HFFc6 (cell line): ENCODE measurements around the gene CDH2. TPM values are rescaled to one million over a fixed set of nuclear protein-coding genes. Genes with fewer than 3 reads are reported as not detected.
"Not testable (repeated sequence)": the region's sequence is repeated elsewhere in the genome, so short reads cannot be mapped to it uniquely, and the experiment has no call there.

Source experiments
- DNase-seq: peaks from one replicate; pipeline ENCODE4 v3.0.0-alpha.2; 2018
- H3K27ac Mint-ChIP-seq: 2 replicates; pipeline ENCODE4 v1.8.0; 2020; ENCODE audit warnings: mild to moderate bottlenecking, mixed read lengths
- H3K27me3 Mint-ChIP-seq: 2 replicates; pipeline ENCODE4 v1.8.0; 2021; ENCODE audit warnings: mild to moderate bottlenecking, moderate library complexity, mixed read lengths; ENCODE audit not compliant: insufficient read depth
- H3K36me3 Mint-ChIP-seq: 2 replicates; pipeline ENCODE4 v1.8.0; 2021; ENCODE audit warnings: low read depth, mixed read lengths
- H3K4me1 Mint-ChIP-seq: 2 replicates; pipeline ENCODE4 v1.8.0; 2020; ENCODE audit warnings: low read depth, mixed read lengths
- H3K4me3 Mint-ChIP-seq: 2 replicates; pipeline ENCODE4 v1.8.0; 2020; ENCODE audit warnings: mild to moderate bottlenecking, moderate library complexity, mixed read lengths
- H3K9me3 Mint-ChIP-seq: 2 replicates; pipeline ENCODE4 v1.8.0; 2020; ENCODE audit warnings: mild to moderate bottlenecking, mixed read lengths
- total RNA-seq, 6 experiments: library from RNA; stranded (reverse); fragmentation: NEBNext Ultra II Directional; extraction: Animal tissue kit (Norgen Biotek cat#: 25700); gene quantifications; 2 replicates in 1 of 6; 3 replicates in 5 of 6; pipeline ENCODE4 v1.2.3, GENCODE V29; 2021
- TF ChIP-seq, protein P1 (sequence below): fragments of 200-600 bp; sonication (generic); IDR thresholded peaks from 2 replicates; pipeline ENCODE4 v1.5.0; 2021; ENCODE audit warnings: antibody characterized with exemption, mild to moderate bottlenecking

CDH2 gene
- total RNA-seq, 6 experiments from 2014 or later = 194 to 317 (median 206) TPM

DNA sequence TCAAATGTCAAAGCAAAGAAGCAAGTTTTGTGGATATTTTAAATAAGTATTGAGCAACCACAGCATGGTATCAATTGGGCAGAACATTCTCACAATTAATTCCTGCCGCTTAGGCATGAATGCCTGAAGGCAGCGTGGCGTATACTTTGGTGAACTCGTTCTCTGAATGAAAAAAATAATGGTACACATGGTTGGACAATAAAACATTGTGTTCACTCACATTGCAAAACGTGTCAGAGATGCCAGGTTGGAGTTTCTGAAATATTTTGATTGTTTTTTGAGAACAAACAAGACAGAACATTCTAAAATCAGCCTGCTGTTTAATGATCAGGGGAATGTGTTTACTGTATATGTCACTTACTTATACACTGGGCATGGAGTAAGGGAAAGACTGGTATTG lies 254.2 kb downstream of the CDH2 start:
- TF ChIP-seq, protein P1, sequence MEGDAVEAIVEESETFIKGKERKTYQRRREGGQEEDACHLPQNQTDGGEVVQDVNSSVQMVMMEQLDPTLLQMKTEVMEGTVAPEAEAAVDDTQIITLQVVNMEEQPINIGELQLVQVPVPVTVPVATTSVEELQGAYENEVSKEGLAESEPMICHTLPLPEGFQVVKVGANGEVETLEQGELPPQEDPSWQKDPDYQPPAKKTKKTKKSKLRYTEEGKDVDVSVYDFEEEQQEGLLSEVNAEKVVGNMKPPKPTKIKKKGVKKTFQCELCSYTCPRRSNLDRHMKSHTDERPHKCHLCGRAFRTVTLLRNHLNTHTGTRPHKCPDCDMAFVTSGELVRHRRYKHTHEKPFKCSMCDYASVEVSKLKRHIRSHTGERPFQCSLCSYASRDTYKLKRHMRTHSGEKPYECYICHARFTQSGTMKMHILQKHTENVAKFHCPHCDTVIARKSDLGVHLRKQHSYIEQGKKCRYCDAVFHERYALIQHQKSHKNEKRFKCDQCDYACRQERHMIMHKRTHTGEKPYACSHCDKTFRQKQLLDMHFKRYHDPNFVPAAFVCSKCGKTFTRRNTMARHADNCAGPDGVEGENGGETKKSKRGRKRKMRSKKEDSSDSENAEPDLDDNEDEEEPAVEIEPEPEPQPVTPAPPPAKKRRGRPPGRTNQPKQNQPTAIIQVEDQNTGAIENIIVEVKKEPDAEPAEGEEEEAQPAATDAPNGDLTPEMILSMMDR = no peak
- H3K36me3 Mint-ChIP-seq = no peaks in the 10 kb centered on the region
- H3K27me3 Mint-ChIP-seq = no peaks in the 10 kb centered on the region
- peak overlapping the region; percentile 82; the same call in 1 of the 2 replicates for H3K4me3 Mint-ChIP-seq
- peaks cover 46% of the 10 kb centered on the region for H3K4me1 Mint-ChIP-seq
- no peaks in the 10 kb centered on the region for H3K9me3 Mint-ChIP-seq
- H3K27ac Mint-ChIP-seq = peak overlapping the region; percentile 94
- no peak for DNase-seq

DNA sequence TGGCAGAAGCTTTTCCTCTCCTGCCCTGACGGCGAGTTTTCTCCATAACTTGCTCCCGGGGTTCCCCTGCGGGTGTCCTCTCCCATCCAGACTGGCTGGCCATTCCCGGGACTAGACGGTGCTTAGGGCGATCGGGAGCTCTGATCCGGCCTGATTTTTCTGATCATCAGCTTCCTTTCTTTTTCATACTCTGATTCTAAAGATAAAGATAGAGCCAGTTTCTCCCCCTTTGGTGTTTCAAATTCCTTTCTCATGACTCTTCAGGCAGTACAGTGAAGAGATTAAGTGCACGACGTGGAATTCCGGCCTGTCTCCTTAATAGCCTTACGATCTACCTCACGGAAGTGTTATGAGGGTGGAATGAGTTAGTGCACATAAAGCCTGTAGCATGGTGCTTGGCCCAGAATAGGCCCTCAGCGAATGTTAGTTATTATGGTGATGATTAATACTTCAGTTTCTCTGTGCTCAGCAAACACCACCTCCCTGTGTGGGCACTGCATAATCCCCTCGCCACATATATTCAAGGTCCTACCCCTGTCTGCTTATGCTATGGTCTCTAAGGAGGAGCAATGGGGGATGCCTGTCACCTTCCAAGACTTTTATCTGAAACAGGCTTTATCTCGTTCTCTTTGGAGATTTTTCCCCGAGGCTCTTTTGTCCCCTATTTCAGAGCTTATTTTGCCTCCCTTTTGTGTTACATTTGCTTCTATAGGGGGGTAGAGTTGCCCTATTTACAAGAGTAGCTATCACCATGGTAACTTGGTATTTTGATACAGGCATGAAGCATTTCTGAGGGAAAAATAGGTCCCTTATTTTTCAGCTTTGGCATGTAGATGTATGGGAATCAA lies 254.8 kb downstream of the CDH2 start:
- no peaks in the 10 kb centered on the region for H3K27me3 Mint-ChIP-seq
- H3K27ac Mint-ChIP-seq = peak overlapping the region; percentile 94
- no peaks in the 10 kb centered on the region for H3K9me3 Mint-ChIP-seq
- DNase-seq = peak; percentile 95
- H3K4me1 Mint-ChIP-seq = peaks cover 46% of the 10 kb centered on the region
- H3K36me3 Mint-ChIP-seq = no peaks in the 10 kb centered on the region
- TF ChIP-seq, protein P1 = no peak
- peak overlapping the region; percentile 82 for H3K4me3 Mint-ChIP-seq

DNA sequence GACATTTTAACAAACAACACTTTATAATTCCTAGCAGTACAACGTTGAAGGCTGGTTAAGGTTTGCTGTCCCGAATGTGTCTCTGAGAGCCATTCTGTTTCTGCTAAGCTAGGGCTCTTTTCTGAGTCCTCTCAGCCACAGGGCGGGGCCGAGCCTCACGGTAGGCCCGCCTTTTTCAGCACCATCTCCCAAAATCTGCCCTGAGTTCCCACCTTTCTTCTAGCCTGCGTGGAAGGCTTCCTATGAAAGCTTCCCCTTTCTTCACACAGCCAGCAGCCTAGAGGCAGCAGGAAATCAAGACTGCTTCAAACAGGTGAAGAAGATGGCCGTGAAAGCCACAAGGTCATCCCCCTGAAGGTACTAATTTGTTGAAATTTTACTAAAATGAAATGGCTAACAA lies 255.5 kb downstream of the CDH2 start:
- Mint-ChIP-seq H3K4me3 (peak overlapping the region; percentile 82), H3K36me3 (no peaks in the 10 kb centered on the region), H3K9me3 (no peaks in the 10 kb centered on the region), H3K27me3 (no peaks in the 10 kb centered on the region), H3K4me1 (peaks cover 46% of the 10 kb centered on the region), H3K27ac (peak overlapping the region; percentile 94)
- no peak for DNase-seq
- TF ChIP-seq, protein P1 = no peak

DNA sequence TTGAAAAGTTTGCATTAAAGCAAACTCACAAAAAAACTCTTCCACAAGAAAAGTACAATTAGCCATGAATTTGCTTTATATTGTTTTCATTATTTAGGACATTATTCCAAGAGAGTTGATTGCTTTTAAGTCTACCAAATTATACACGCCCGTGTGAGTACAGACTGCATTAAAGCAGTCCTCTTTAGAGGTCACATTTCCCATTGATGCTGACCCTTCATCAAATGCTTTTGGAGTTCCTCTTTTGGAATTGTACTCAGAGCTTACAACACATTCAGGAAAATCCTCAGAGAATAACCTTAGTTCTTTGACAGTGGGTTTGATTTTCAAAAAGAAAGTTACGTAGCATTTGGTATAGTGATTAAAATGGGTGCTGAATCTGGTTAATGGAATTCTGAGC lies 256.1 kb downstream of the CDH2 start:
- H3K27ac Mint-ChIP-seq = peak overlapping the region; percentile 94
- H3K4me3 Mint-ChIP-seq = no peak overlapping the region; the same call in 1 of the 2 replicates
- no peaks in the 10 kb centered on the region for H3K36me3 Mint-ChIP-seq

DNA sequence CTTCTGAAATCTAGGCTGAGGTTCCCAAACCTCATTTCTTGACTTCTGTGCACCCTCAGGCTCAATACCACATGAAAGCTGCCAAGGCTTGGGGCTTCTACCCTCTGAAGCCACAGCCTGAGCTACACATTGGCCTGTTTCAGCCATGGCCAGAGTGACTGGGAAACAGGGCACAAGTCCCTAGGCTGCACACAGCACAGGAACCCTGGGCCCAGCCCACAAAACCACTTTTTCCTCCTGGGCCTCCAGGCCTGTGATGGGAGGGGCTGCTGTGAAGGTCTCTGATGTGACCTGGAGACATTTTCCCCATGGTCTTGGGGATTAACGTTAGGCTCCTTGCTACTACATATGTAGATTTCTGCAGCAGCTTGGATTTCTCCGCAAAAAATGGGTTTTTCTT lies 270.7 kb downstream of the CDH2 start:
- not testable (repeated sequence) for H3K4me3 Mint-ChIP-seq, DNase-seq, H3K27me3 Mint-ChIP-seq, H3K27ac Mint-ChIP-seq
- Mint-ChIP-seq H3K9me3 (peaks cover 56% of the 10 kb centered on the region), H3K4me1 (peaks cover 28% of the 10 kb centered on the region), H3K36me3 (peaks cover 32% of the 10 kb centered on the region)

More for the DNA sequence above, 256.1 kb downstream of the CDH2 start:
- DNase-seq = no peak
- H3K27me3 Mint-ChIP-seq = no peaks in the 10 kb centered on the region
- H3K4me1 Mint-ChIP-seq = peaks cover 46% of the 10 kb centered on the region
- no peaks in the 10 kb centered on the region for H3K9me3 Mint-ChIP-seq
- TF ChIP-seq, protein P1 = no peak

DNA sequence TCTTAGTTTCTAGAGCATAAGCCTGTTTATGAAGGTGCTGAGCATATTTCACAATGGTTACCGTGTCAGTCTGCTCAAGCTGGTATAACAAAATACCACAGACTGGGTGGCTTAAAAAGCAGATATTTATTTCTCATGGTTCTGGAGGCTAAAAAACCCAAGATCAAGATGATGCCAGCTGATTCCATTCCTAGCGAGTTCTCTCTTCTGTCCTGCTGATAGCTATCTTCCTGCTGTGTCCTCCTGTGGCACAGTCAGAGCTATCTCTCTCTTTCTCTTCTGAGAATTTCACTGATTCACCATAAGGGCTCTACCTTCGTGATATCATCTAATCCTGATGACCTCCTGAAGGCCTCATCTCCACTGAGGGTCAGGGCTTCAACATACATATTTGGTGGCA lies 273.0 kb downstream of the CDH2 start:
- no peaks in the 10 kb centered on the region; the same call in 1 of the 2 replicates for H3K27me3 Mint-ChIP-seq
- H3K27ac Mint-ChIP-seq = no peak overlapping the region
- H3K4me3 Mint-ChIP-seq = no peak overlapping the region
- peaks cover 34% of the 10 kb centered on the region for H3K9me3 Mint-ChIP-seq
- peaks cover 16% of the 10 kb centered on the region for H3K36me3 Mint-ChIP-seq
- TF ChIP-seq, protein P1 = no peak
- H3K4me1 Mint-ChIP-seq = peaks cover 48% of the 10 kb centered on the region
- DNase-seq = no peak
